ENCODE measurements around the gene INHBC. TPM values are rescaled to one million over a fixed set of nuclear protein-coding genes. Genes with fewer than 3 reads are reported as not detected.

Gene INHBC
- total RNA-seq, 2 experiments from 2014 or later, result 0.36 TPM; not detected in 1

GRCh38 chr12:57465747-57466505, 31.3 kb downstream of the INHBC start:
- peaks cover 10% of the 10 kb centered on the region for H3K4me1 ChIP-seq (ENCODE audit: insufficient read depth, low read length, poor library complexity, severe bottlenecking)
- H2AFZ ChIP-seq (ENCODE audit: low read length), result no peak overlapping the region
- H3K4me3 ChIP-seq (ENCODE audit: low read depth, low read length, poor library complexity, severe bottlenecking), result no peak overlapping the region
- no peak overlapping the region for H3K4me2 ChIP-seq (ENCODE audit: low read length)
- no peaks in the 10 kb centered on the region for H4K20me1 ChIP-seq (ENCODE audit: insufficient read depth, low read length)
- BruUV-seq (replicated peaks), result no TSS peak
- no peaks in the 10 kb centered on the region for H3K79me2 ChIP-seq (ENCODE audit: insufficient read depth, low read depth, low read length)
- intact Hi-C loops (cut with micrococcal nuclease; ENCODE audit: unreplicated experiment), result no loop called here
- ChIA-PET CTCF (ENCODE audit: unreplicated experiment) (no interaction called here), POLR2A (interaction anchor here (0.7 to 1.4 kb wide), 3 partner anchors 11 to 1464 kb away, joined by 3 to 9 read pairs (median 3); no protein-coding TSS in a partner anchor)
- TF ChIP-seq EZH2phosphoT487 (IDR thresholded peaks at IDR 0.05; ENCODE audit: borderline replicate concordance, low read depth, low read length), result no peak
- TF ChIP-seq, protein P1, sequence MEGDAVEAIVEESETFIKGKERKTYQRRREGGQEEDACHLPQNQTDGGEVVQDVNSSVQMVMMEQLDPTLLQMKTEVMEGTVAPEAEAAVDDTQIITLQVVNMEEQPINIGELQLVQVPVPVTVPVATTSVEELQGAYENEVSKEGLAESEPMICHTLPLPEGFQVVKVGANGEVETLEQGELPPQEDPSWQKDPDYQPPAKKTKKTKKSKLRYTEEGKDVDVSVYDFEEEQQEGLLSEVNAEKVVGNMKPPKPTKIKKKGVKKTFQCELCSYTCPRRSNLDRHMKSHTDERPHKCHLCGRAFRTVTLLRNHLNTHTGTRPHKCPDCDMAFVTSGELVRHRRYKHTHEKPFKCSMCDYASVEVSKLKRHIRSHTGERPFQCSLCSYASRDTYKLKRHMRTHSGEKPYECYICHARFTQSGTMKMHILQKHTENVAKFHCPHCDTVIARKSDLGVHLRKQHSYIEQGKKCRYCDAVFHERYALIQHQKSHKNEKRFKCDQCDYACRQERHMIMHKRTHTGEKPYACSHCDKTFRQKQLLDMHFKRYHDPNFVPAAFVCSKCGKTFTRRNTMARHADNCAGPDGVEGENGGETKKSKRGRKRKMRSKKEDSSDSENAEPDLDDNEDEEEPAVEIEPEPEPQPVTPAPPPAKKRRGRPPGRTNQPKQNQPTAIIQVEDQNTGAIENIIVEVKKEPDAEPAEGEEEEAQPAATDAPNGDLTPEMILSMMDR (conservative IDR thresholded peaks at IDR 0.05; ENCODE audit: low read length), result no peak
- DNase-seq (ENCODE audit: low spot score), result no peak
- H3K9me2 ChIP-seq (ENCODE audit: insufficient read depth, low read length), result no peaks in the 10 kb centered on the region
- no peaks in the 10 kb centered on the region for H3K9me3 ChIP-seq (ENCODE audit: low read length)
- no peak overlapping the region for H3K27ac ChIP-seq (ENCODE audit: low read depth, low read length, poor library complexity, severe bottlenecking)
- peaks cover 24% of the 10 kb centered on the region for H3K36me3 ChIP-seq (ENCODE audit: insufficient read depth, low read length)

GRCh38 chr12:57467212-57467874, 32.8 kb downstream of the INHBC start:
- intact Hi-C loops (cut with micrococcal nuclease; ENCODE audit: unreplicated experiment), result no loop called here
- no TSS peak for BruUV-seq (replicated peaks)

More at GRCh38 chr12:57467212-57467874, 32.8 kb downstream of the INHBC start:
- no peaks in the 10 kb centered on the region for H3K9me3 ChIP-seq (ENCODE audit: low read length)
- peaks cover 6% of the 10 kb centered on the region for H3K4me1 ChIP-seq (ENCODE audit: insufficient read depth, low read length, poor library complexity, severe bottlenecking)
- no peak overlapping the region for H3K4me2 ChIP-seq (ENCODE audit: low read length)
- TF ChIP-seq EZH2phosphoT487 (IDR thresholded peaks at IDR 0.05; ENCODE audit: borderline replicate concordance, low read depth, low read length), result no peak
- TF ChIP-seq, protein P1 (conservative IDR thresholded peaks at IDR 0.05; ENCODE audit: low read length), result no peak
- H4K20me1 ChIP-seq (ENCODE audit: insufficient read depth, low read length), result no peaks in the 10 kb centered on the region
- no peaks in the 10 kb centered on the region for H3K9me2 ChIP-seq (ENCODE audit: insufficient read depth, low read length)
- CTCF ChIA-PET (ENCODE audit: unreplicated experiment), result no interaction called here
- H3K27ac ChIP-seq (ENCODE audit: low read depth, low read length, poor library complexity, severe bottlenecking), result no peak overlapping the region
- DNase-seq (ENCODE audit: low spot score), result no peak
- H2AFZ ChIP-seq (ENCODE audit: low read length), result no peak overlapping the region
- H3K79me2 ChIP-seq (ENCODE audit: insufficient read depth, low read depth, low read length), result no peaks in the 10 kb centered on the region
- POLR2A ChIA-PET, result no interaction called here
- H3K4me3 ChIP-seq (ENCODE audit: low read depth, low read length, poor library complexity, severe bottlenecking), result no peak overlapping the region
- H3K36me3 ChIP-seq (ENCODE audit: insufficient read depth, low read length), result peaks cover 37% of the 10 kb centered on the region

Data from OCI-LY7 (cell line).